Endothelial cell of umbilical vein (primary cell): ENCODE measurements around the gene SPATA7. TPM values are rescaled to one million over a fixed set of nuclear protein-coding genes. Genes with fewer than 3 reads are reported as not detected.

ENCODE experiments used
- BruUV-seq: library from RNA; stranded (reverse); fragments of 400-500 nt; replicated peaks from 2 replicates; lab custom pipeline; 2021; lab: Mats Ljungman, UMichigan
- CTCF ChIA-PET: fragments of 300-600, 350-600 bp; sonication (Branson Sonifier 250); formaldehyde crosslinking; loops from one replicate; lab custom pipeline; 2021; ENCODE audit warnings: antibody characterized with exemption, inconsistent platforms; lab: Charles Lee
- POLR2A ChIA-PET: fragments of 300-600, 350-600 bp; sonication (Branson Sonifier 250); formaldehyde crosslinking; loops from one replicate; lab custom pipeline; 2021; ENCODE audit warnings: antibody characterized with exemption, inconsistent platforms; lab: Charles Lee
- DNase-seq: peaks from one replicate; pipeline ENCODE4 v3.0.0-alpha.2; 2011; ENCODE audit warnings: low read depth, low spot score
- FAIRE-seq: peaks from 2 replicates; lab custom pipeline; 2011; peaks lifted over from hg19 to GRCh38; lab: Jason Lieb, UNC
- H2AFZ ChIP-seq: 2 replicates; pipeline ENCODE4 v1.6.0; 2012; ENCODE audit warnings: low read depth, low read length, control low read depth, inconsistent platforms
- H3K27ac ChIP-seq: 2 replicates; pipeline ENCODE4 v1.5.1; 2011; ENCODE audit warnings: low read depth, mild to moderate bottlenecking, control low read depth, low read length, moderate library complexity; ENCODE audit not compliant: insufficient read depth
- H3K27me3 ChIP-seq, 2 experiments: 2 replicates each; pipeline versions ENCODE4 v1.6.0 to v1.6.1; 2011; ENCODE audit warnings: low read length in 2 of 2, mixed read lengths in 1 of 2; ENCODE audit not compliant: control insufficient read depth in 2 of 2, insufficient read depth in 2 of 2
- H3K36me3 ChIP-seq, 2 experiments: 2 replicates in 1 of 2; 3 replicates in 1 of 2; pipeline ENCODE4 v1.5.1; 2011; ENCODE audit warnings: low read length in 2 of 2, mild to moderate bottlenecking in 1 of 2, moderate library complexity in 1 of 2; ENCODE audit not compliant: control insufficient read depth in 2 of 2, insufficient read depth in 2 of 2; ENCODE audit errors: extremely low read depth in 1 of 2
- H3K4me1 ChIP-seq: 3 replicates; pipeline ENCODE4 v1.5.1; 2011; ENCODE audit warnings: mild to moderate bottlenecking, low read length; ENCODE audit not compliant: control insufficient read depth, insufficient read depth; ENCODE audit errors: extremely low read depth
- H3K4me2 ChIP-seq: 2 replicates; pipeline ENCODE4 v1.6.1; 2011; ENCODE audit warnings: low read length, control low read depth, mixed read lengths; ENCODE audit not compliant: insufficient read depth
- H3K4me3 ChIP-seq, 3 experiments: fragments of 200-600 bp in 1 of 3; sonication (generic), shearing (Covaris generic) in 1 of 3; replicated peaks in 1 of 3; 2 replicates each; pipeline ENCODE4 v1.5.1; 2011 to 2016; ENCODE audit warnings: control low read depth in 3 of 3, low read length in 3 of 3, mild to moderate bottlenecking in 2 of 3, inconsistent platforms in 1 of 3, low read depth in 1 of 3, moderate library complexity in 1 of 3; ENCODE audit not compliant: insufficient read depth in 1 of 3
- H3K79me2 ChIP-seq: 2 replicates; pipeline ENCODE4 v1.6.0; 2012; ENCODE audit warnings: low read length, inconsistent platforms; ENCODE audit not compliant: control insufficient read depth, insufficient read depth
- H3K9ac ChIP-seq: replicated peaks from 2 replicates; pipeline ENCODE3; 2011; ENCODE audit warnings: low read length, control low read depth; ENCODE audit not compliant: insufficient read depth; ENCODE audit errors: extremely low read depth
- H3K9me1 ChIP-seq: replicated peaks from 3 replicates; pipeline ENCODE4 v1.6.0; 2011; ENCODE audit warnings: mild to moderate bottlenecking, low read length; ENCODE audit not compliant: control insufficient read depth, insufficient read depth; ENCODE audit errors: extremely low read depth
- H3K9me3 ChIP-seq: replicated peaks from 2 replicates; pipeline ENCODE4 v1.5.1; 2012; ENCODE audit warnings: low read length, inconsistent platforms; ENCODE audit not compliant: control insufficient read depth, insufficient read depth
- H4K20me1 ChIP-seq: replicated peaks from 2 replicates; pipeline ENCODE3; 2011; ENCODE audit warnings: mild to moderate bottlenecking, low read length; ENCODE audit not compliant: control insufficient read depth, insufficient read depth; ENCODE audit errors: extremely low read depth
- CTCF ChIP-seq, 2 donors: IDR thresholded peaks; 1 replicate in 1 of 2; 2 replicates in 1 of 2; pipeline ENCODE4 v1.5.1; 2011; ENCODE audit warnings: low read length in 2 of 2, mild to moderate bottlenecking in 2 of 2, moderate library complexity in 2 of 2, control low read depth in 1 of 2, inconsistent platforms in 1 of 2, low read depth in 1 of 2; ENCODE audit not compliant: insufficient read depth in 1 of 2; ENCODE audit errors: extremely low read depth in 1 of 2
- EZH2 ChIP-seq: IDR thresholded peaks from 2 replicates; pipeline ENCODE4 v1.6.1; 2012; ENCODE audit warnings: borderline replicate concordance, low read depth, mild to moderate bottlenecking, moderate library complexity, low read length, inconsistent platforms; ENCODE audit not compliant: severe bottlenecking
- FOS ChIP-seq: IDR thresholded peaks from 2 replicates; pipeline ENCODE4 v1.6.1; 2011; ENCODE audit warnings: mild to moderate bottlenecking, low read length, moderate library complexity, borderline replicate concordance; ENCODE audit not compliant: insufficient read depth
- GATA2 ChIP-seq: IDR thresholded peaks from 2 replicates; pipeline ENCODE4 v1.7.0; 2011; ENCODE audit warnings: low read depth, mild to moderate bottlenecking, moderate library complexity, mixed read lengths, low read length; ENCODE audit not compliant: insufficient read length, insufficient read depth
- JUN ChIP-seq: IDR thresholded peaks from 2 replicates; pipeline ENCODE4 v1.6.1; 2011; ENCODE audit warnings: borderline replicate concordance, low read depth; ENCODE audit not compliant: insufficient read length, insufficient read depth
- MYC ChIP-seq: IDR thresholded peaks from one replicate; pipeline ENCODE4 v1.6.1; 2011; ENCODE audit warnings: mild to moderate bottlenecking, low read depth, low read length
- POLR2A ChIP-seq: IDR thresholded peaks from 2 replicates; pipeline ENCODE4 v1.6.1; 2012; ENCODE audit warnings: low read depth, mild to moderate bottlenecking, control low read depth, low read length
- POLR2AphosphoS5 ChIP-seq: IDR thresholded peaks from 2 replicates; pipeline ENCODE4 v1.6.1; 2012; ENCODE audit warnings: low read depth, mild to moderate bottlenecking, control low read depth, low read length, moderate library complexity; ENCODE audit not compliant: insufficient read depth
- dilution Hi-C: fragments of 300-500 bp; cut with MboI; formaldehyde crosslinking; loops from one replicate; pipeline ENCODE4 v1.15.0; 2019; ENCODE audit warnings: low sequenced_read_pairs; ENCODE audit not compliant: extremely low pct_ligation_motif_present
- intact Hi-C: fragments of 100-400 bp; cut with micrococcal nuclease; formaldehyde crosslinking; loops from one replicate; pipeline ENCODE4 v1.10.0; 2022
- polyA plus RNA-seq, 4 experiments: library from polyadenylated mRNA; depleted of rRNA in 3 of 4; stranded (reverse) in 3 of 4; unstranded in 1 of 4; fragments of >200 nt; gene quantifications; 2 replicates each; pipeline versions ENCODE4 v1.2.1 to v1.2.3, GENCODE V29; 2011 to 2012; ENCODE audit warnings: missing spikeins in 1 of 4
- total RNA-seq: library from RNA; stranded (reverse); gene quantifications from 2 replicates; pipeline ENCODE4 v1.2.3, GENCODE V29; 2021

The SPATA7 gene
- total and polyA plus RNA-seq, 2 donors (not counting 3 experiments of a cell fraction or from before 2014, with no cell fraction given) = 4.0 to 9.7 TPM

GRCh38 chr14:88351966-88352691, 33.3 kb upstream of the SPATA7 start:
- FAIRE-seq = no peak
- no peak for DNase-seq

GRCh38 chr14:88352698-88353097, 32.8 kb upstream of the SPATA7 start:
- no peaks in the 10 kb centered on the region for H3K79me2 ChIP-seq
- intact Hi-C loops = no loop called here
- FAIRE-seq (no peak), DNase-seq (no peak)
- no peaks in the 10 kb centered on the region for H3K9me3 ChIP-seq
- no peaks in the 10 kb centered on the region for H3K4me1 ChIP-seq
- POLR2A ChIA-PET = no interaction called here
- dilution Hi-C loops = no loop called here
- BruUV-seq = no TSS peak
- H4K20me1 ChIP-seq = no peaks in the 10 kb centered on the region
- CTCF ChIA-PET = interaction anchor here (1.3 kb wide), 1 partner anchor 407 kb away, joined by 3 read pairs; no protein-coding TSS in a partner anchor
- H3K4me3 ChIP-seq = no peak overlapping the region
- no peak overlapping the region for H3K27ac ChIP-seq
- no peak overlapping the region for H3K9ac ChIP-seq
- no peak overlapping the region for H2AFZ ChIP-seq
- no peak for TF ChIP-seq MYC
- TF ChIP-seq FOS = no peak
- no peak for TF ChIP-seq EZH2
- no peak for TF ChIP-seq JUN
- TF ChIP-seq CTCF (IDR thresholded peaks at IDR 0.05; ENCODE audit: extremely low read depth in 1 of 2, insufficient read depth in 1 of 2, low read depth in 1 of 2, low read length in 2 of 2) = no peak
- H3K4me2 ChIP-seq = no peak overlapping the region
- H3K36me3 ChIP-seq = no peaks in the 10 kb centered on the region
- no peaks in the 10 kb centered on the region for H3K27me3 ChIP-seq
- H3K9me1 ChIP-seq = no peaks in the 10 kb centered on the region

More at GRCh38 chr14:88351966-88352691, 33.3 kb upstream of the SPATA7 start:
- no peaks in the 10 kb centered on the region for H3K27me3 ChIP-seq
- no peaks in the 10 kb centered on the region for H3K9me3 ChIP-seq
- no peaks in the 10 kb centered on the region for H3K36me3 ChIP-seq
- no peak overlapping the region for H3K4me3 ChIP-seq
- no peaks in the 10 kb centered on the region for H3K9me1 ChIP-seq
- H3K4me1 ChIP-seq = no peaks in the 10 kb centered on the region
- intact Hi-C loops (no loop called here), dilution Hi-C loops (no loop called here)
- H3K79me2 ChIP-seq = no peaks in the 10 kb centered on the region
- ChIA-PET POLR2A (no interaction called here), CTCF (interaction anchor here (1.3 kb wide), 1 partner anchor 407 kb away, joined by 3 read pairs; no protein-coding TSS in a partner anchor)
- no TSS peak for BruUV-seq
- H2AFZ ChIP-seq = no peak overlapping the region
- no peak overlapping the region for H3K4me2 ChIP-seq
- no peak overlapping the region for H3K9ac ChIP-seq
- TF ChIP-seq POLR2AphosphoS5 (no peak), POLR2A (no peak), EZH2 (no peak), JUN (no peak), MYC (no peak), GATA2 (no peak)
- no peak overlapping the region for H3K27ac ChIP-seq
- H4K20me1 ChIP-seq = no peaks in the 10 kb centered on the region
